Embryonic facial prominence (tissue), 1 donor: ENCODE measurements around the gene SOX6.

Experiments
- DNase-seq: peaks from one replicate; pipeline ENCODE4 v3.0.0-alpha.2; 2016; ENCODE audit errors: extremely low spot score

The SOX6 gene

DNA sequence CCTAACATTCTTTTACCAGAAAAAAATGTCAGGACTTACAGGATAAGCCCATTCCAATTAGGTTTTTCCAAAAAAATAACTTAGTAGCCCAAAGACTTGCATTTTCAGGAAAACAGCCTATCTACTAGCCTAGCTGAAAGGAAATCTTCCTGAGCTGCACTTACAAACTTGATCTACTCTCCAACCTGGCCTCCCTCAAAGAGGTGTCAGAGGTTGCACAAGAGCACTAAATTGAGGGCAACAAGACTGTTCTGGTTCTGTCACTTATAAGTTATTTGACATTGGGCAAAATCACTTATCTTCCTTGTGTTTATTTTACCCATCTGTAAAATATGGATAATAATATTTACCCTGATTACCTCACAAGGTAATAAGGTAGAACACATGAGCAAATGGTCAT is 7.9 kb upstream of the SOX6 start:
- no peak for DNase-seq

DNA sequence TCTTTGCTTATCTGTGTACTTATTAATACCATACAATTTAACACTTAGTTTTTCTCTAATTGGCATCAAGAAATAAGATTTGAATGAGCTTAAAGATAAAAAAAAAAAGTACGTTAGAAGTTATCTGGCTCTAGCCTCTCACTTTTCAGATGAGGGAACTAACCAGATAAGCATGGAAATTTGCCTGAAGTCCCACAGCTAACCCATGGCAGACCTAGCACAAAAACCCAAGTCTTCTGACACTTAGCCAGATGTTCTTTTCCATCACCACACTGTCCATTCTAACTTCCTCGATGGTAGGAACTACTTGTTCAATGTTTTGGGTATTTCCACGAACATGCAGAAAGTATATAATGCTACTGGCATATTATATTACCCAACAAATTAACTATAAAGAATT is 7.4 kb upstream of the SOX6 start:
- no peak for DNase-seq

DNA sequence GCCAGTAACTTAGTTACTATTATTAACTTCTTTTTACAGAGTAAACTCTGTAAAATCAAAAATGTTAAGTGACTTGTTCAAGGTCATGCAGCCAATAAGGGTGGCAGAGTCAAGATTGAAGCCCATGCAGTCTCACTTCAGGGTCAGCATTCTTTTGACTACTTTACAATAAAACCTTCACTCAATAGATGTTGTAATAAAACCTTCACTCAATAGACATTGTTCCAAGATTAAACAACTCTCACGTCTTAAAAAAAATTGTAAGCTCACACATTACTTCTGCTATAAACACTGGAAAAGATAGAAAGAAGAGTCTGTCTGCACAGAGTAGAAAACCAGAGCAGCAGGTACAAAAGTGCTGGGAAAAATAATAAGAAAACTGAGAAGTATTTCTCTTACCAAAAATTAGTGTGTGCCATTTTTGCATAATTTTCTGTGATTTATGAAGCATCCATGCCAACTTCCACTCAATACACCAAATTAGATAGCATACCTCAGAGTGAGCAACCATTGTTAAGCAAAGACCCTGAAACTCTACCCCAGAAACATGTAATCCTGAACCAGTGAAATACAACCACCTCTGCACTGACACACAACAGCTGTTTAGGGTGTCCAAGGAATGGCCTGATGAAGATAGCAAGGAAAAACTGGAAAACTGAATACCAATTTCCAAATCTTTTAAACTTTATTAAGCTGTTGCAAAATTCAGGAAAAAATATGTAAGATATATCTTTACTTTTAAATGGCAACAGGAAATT is 4.9 kb upstream of the SOX6 start:
- DNase-seq: no peak

DNA sequence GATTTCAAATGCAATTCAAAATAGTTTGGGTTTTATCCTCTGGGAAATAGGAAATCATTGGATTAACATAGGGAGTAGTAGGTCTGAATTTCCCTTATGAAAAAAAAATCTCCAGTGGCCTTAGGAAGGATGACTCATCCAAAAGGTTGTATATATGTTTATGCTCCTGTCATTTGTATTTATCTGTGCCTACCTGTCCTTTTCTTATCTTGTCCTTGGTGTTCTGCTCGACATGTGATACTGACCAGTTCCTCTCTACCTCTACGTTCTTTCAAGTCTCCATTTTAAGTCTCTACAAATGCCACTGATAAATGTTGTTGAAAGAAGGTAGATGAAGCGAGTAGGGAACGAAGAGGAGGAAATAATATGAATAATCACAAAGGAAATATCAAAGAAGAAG is 3.0 kb upstream of the SOX6 start:
- no peak for DNase-seq

DNA sequence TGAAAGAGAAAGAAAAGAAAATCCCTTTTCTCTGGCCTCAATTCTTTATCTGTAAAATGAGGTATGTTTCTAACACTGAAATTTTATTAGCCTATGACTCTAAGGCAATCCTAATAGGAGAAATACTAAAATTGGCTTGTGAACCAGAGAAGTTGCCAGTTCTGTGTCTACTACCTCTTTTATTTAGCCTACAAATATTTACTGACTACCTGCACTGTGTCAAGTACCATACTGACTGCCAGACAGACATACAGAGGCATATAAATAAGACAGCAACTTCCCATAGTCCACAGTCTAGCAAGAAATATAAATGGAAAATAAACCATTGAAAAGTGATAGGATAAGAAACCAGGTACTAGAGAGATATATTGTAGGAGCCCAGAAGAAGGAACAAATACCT is 2.4 kb upstream of the SOX6 start:
- DNase-seq: no peak

DNA sequence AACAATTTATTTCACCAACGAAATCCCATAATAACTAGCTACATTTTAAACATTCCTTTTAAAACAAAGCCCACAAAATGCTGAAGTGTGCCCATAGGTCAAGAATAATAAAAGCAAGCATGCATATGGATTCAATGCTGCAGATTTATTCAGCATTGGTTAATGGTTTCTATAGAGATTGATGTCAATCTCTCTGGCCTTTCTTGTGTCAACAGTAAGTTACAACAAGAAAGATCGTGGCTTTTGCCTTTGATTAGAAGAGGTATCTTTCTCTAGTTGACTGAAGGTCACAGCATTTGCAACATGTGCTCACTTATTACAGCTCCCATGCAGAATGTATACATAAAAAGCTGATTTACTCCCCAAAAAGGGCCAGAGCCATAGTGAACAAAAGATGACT is 1.4 kb upstream of the SOX6 start:
- DNase-seq: no peak

DNA sequence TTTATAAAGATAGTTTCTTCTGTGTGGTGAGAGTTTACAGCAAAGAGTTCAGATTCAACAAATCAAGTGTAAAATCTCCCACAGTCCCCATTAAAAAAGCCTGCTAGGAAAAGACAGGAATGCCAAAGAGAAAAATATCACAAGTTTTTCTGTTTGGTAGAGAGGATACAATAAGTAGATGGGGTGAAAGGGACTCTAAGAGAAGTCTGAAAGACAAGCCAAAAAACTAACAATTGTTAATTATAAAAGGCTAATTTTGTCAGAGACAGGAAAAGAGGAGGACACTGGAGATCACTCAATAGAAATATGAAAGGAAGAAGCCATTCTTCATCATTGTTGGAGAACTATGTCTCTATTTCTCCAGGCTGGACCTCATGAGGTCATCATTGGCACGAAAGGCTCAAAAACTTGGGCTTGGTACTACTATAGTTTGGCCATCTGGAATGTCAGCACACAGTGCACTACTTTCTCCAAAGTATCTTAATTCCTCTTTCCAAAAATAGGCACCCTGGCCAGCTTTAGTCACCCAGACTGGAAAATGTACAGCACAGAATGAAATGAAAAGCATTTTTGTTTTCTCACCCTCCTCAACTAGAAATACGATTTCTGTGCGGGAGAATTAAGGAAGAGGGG is 531 bp upstream of the SOX6 start:
- DNase-seq: no peak

- DNase-seq: no peak
Observed at GRCh38 chr11:16352707-16353106, 3.6 kb downstream of the SOX6 start.

GRCh38 chr11:16350125-16350524 is 6.2 kb downstream of the SOX6 start:
- DNase-seq: no peak

- DNase-seq: peak; percentile 20
Observed at GRCh38 chr11:16347928-16348685, 8.2 kb downstream of the SOX6 start.

GRCh38 chr11:16346975-16347374 is 9.4 kb downstream of the SOX6 start:
- DNase-seq: no peak

DNA sequence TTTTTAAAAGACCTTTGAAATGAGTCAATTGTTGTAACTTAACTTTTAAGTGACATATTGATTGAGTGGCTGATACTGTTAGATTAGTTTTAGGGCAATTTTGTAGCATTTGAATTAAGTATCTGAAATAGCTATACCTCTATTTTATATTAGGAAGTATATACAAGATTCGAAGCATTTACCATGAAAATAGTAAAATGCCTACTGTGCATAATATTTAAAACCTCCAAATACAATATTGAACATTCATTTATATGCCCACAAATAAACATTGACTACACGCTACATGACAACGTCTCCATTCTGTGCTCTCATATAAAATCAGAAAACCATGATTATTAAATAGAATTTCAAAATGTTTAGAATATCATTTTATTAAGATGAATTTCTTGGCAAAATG is 14.5 kb downstream of the SOX6 start:
- no peak for DNase-seq

DNA sequence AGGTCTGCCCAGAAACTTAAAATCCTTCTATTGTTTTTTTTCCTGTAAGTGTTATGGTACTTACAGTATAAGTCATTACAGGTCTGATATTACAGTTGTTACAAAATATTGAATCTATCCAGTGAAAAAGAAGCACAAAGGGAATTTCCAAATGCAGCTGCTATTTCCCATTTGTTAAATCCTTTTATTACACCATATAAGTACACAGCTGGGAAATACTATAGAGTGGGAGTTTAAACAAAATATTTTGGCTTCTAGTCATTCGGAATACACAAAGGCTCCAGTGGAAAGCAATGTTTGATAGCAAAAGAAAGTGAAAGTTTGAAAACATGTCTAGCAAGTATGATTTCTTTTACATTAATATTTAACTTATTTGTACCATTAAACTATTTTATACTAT is 18.0 kb downstream of the SOX6 start:
- no peak for DNase-seq

GRCh38 chr11:16337421-16338213 is 18.7 kb downstream of the SOX6 start:
- no peak for DNase-seq

GRCh38 chr11:16336721-16337120 is 19.6 kb downstream of the SOX6 start:
- DNase-seq: no peak

- no peak for DNase-seq
Observed at GRCh38 chr11:16336204-16336603, 20.1 kb downstream of the SOX6 start.

- DNase-seq: no peak
Observed at GRCh38 chr11:16335236-16335962, 20.9 kb downstream of the SOX6 start.

GRCh38 chr11:16326679-16327297 is 29.6 kb downstream of the SOX6 start:
- DNase-seq: no peak

GRCh38 chr11:16322190-16322589 is 34.2 kb downstream of the SOX6 start:
- DNase-seq: no peak

- DNase-seq: no peak
Observed at GRCh38 chr11:16321148-16321547, 35.2 kb downstream of the SOX6 start.

DNA sequence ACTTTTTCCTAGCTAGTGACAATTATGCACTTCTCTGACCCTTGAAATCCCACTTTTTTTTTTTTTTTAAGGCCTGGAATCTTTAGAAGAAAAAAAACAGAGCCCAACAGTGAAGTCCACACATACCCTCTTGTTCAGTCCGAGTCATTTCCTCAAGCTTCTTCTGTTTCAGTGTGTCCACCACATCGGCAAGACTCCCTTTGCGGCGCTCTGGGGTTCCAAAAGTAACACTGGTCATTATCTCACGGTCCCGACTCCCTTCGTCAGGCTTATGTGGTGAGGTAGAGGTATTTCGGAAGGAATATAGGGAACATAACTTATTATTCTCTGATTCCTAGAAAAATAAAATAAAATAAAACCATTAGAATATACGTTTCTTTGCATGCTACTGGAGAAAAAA is 38.0 kb downstream of the SOX6 start:
- no peak for DNase-seq
